Measurements from ENCODE around the gene ARRDC4.

The ARRDC4 gene

DNA sequence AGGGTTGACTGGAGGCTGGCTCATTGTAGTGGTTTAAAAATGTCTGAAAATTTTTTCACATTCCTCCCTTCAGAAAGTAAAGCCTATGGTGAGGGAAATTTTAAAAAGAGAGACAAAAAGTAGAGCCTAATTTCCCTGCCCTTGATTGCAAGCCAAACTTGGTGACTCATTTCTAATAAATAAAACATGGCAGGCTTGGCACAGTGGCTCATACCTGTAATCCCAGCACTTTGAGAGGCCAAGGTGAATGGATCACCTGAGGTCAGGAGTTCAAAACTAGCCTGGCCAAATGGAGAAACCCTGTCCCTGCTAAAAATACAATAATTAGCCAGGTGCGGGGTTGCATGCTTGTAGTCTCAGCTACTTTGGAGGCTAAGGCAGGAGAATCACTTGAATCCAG, 18.9 kb upstream of the ARRDC4 start:
- Histone ChIP-seq H4K20me1 (ENCODE audit: low read depth, low read length) (no peaks in the 10 kb centered on the region; the same call in 1 of the 2 replicates), H2AFZ (ENCODE audit: low read depth, low read length, severe bottlenecking) (no peak overlapping the region), H3F3A (ENCODE audit: insufficient read depth) (no peaks in the 10 kb centered on the region), H3K4me3 (ENCODE audit: insufficient read depth, low read length, poor library complexity, severe bottlenecking) (no peak overlapping the region), H3K9me3 (ENCODE audit: insufficient read depth, low read length) (no peaks in the 10 kb centered on the region), H3K36me3 (ENCODE audit: low read length) (no peaks in the 10 kb centered on the region), H3K9me2 (replicated peaks; ENCODE audit: insufficient read depth, low read length) (no peaks in the 10 kb centered on the region), H3K27ac (ENCODE audit: low read depth, low read length) (no peak overlapping the region), H3K79me2 (ENCODE audit: insufficient read depth, low read length) (no peaks in the 10 kb centered on the region), H3K4me2 (ENCODE audit: low read depth, low read length, poor library complexity, severe bottlenecking) (no peak overlapping the region), H3K9ac (ENCODE audit: low read length) (no peak overlapping the region), H3K27me3 (ENCODE audit: low read length) (no peaks in the 10 kb centered on the region)
- TF ChIP-seq, protein P1, sequence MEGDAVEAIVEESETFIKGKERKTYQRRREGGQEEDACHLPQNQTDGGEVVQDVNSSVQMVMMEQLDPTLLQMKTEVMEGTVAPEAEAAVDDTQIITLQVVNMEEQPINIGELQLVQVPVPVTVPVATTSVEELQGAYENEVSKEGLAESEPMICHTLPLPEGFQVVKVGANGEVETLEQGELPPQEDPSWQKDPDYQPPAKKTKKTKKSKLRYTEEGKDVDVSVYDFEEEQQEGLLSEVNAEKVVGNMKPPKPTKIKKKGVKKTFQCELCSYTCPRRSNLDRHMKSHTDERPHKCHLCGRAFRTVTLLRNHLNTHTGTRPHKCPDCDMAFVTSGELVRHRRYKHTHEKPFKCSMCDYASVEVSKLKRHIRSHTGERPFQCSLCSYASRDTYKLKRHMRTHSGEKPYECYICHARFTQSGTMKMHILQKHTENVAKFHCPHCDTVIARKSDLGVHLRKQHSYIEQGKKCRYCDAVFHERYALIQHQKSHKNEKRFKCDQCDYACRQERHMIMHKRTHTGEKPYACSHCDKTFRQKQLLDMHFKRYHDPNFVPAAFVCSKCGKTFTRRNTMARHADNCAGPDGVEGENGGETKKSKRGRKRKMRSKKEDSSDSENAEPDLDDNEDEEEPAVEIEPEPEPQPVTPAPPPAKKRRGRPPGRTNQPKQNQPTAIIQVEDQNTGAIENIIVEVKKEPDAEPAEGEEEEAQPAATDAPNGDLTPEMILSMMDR (IDR thresholded peaks at IDR 0.05; ENCODE audit: insufficient read depth, low read length, poor library complexity, severe bottlenecking), result no peak
- TF ChIP-seq EZH2phosphoT487 (conservative IDR thresholded peaks at IDR 0.05; ENCODE audit: low read length), result no peak

DNA sequence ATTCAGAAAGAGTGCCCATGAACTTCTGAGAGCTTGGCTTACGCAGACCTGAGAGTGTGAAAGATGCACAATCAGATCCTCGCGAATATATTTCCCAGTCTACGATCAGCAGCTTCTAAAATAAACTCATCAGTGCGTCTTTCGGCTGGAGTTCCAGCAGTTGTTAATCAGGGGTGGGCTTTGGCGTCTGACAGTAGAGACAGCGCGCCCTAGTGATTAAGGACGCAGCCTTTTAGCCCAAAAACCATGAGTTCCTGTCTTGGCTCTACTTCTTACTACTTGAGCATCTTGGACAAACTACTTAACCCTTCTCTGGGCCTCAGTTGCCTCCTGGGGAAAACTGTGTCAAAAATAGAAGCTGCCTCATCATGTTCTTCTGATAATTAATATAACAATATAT, 15.8 kb upstream of the ARRDC4 start:
- Histone ChIP-seq H3K9ac (ENCODE audit: low read length) (no peak overlapping the region), H3K4me2 (ENCODE audit: low read depth, low read length, poor library complexity, severe bottlenecking) (no peak overlapping the region), H3K27me3 (ENCODE audit: low read length) (no peaks in the 10 kb centered on the region), H4K20me1 (ENCODE audit: low read depth, low read length) (no peaks in the 10 kb centered on the region), H3K36me3 (ENCODE audit: low read length) (no peaks in the 10 kb centered on the region), H3K9me3 (ENCODE audit: insufficient read depth, low read length) (no peaks in the 10 kb centered on the region), H3F3A (ENCODE audit: insufficient read depth) (no peaks in the 10 kb centered on the region), H2AFZ (ENCODE audit: low read depth, low read length, severe bottlenecking) (no peak overlapping the region), H3K4me3 (ENCODE audit: insufficient read depth, low read length, poor library complexity, severe bottlenecking) (no peak overlapping the region), H3K79me2 (ENCODE audit: insufficient read depth, low read length) (no peaks in the 10 kb centered on the region), H3K27ac (ENCODE audit: low read depth, low read length) (no peak overlapping the region), H3K9me2 (replicated peaks; ENCODE audit: insufficient read depth, low read length) (no peaks in the 10 kb centered on the region)
- TF ChIP-seq, protein P1 (IDR thresholded peaks at IDR 0.05; ENCODE audit: insufficient read depth, low read length, poor library complexity, severe bottlenecking), result no peak
- TF ChIP-seq EZH2phosphoT487 (conservative IDR thresholded peaks at IDR 0.05; ENCODE audit: low read length), result no peak

DNA sequence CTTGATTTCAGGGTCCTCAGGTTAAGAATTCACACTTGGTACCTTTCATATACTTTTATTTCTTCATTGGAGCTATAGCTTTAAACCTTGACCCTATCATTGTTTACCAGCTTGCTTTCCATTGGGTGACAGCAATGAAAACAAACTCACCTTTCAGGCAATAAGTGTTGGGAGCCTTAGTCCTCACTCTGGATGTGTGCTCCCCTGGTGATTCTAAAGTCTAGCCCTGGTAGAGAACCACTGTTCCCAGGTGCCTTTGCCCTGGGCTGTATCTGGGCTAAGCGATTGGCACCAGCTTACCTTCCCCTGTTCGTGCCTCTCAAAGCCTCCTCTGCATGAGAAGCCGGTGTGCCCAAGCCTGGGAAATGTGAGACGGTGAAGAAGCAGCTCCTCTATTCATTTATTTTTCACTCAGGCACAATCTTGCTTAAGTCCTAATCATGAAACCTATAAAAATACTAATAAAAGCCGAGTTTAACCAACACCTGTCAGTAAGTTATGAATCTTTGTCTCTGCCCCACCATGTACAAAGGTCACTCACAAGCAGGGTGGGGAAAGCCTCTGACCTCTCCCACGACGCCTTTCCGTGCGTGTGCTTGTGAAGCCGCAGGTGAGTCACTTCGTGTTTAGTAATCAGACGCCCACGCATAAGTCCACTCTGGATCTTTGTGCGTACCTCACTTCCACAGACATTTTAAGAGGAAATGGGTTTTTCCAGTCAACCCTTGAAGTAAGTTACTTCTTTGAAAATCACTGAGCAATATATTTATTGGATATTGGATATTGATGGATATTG, 12.8 kb upstream of the ARRDC4 start:
- no peak overlapping the region for H2AFZ ChIP-seq (ENCODE audit: low read depth, low read length, severe bottlenecking)
- H4K20me1 ChIP-seq (ENCODE audit: low read depth, low read length), result no peaks in the 10 kb centered on the region
- TF ChIP-seq, protein P1 (IDR thresholded peaks at IDR 0.05; ENCODE audit: insufficient read depth, low read length, poor library complexity, severe bottlenecking), result no peak
- TF ChIP-seq EZH2phosphoT487 (conservative IDR thresholded peaks at IDR 0.05; ENCODE audit: low read length), result no peak
- no peaks in the 10 kb centered on the region for H3K36me3 ChIP-seq (ENCODE audit: low read length)
- H3F3A ChIP-seq (ENCODE audit: insufficient read depth), result no peaks in the 10 kb centered on the region
- no peaks in the 10 kb centered on the region for H3K27me3 ChIP-seq (ENCODE audit: low read length)
- H3K79me2 ChIP-seq (ENCODE audit: insufficient read depth, low read length), result no peaks in the 10 kb centered on the region
- H3K4me3 ChIP-seq (ENCODE audit: insufficient read depth, low read length, poor library complexity, severe bottlenecking), result no peak overlapping the region
- H3K4me2 ChIP-seq (ENCODE audit: low read depth, low read length, poor library complexity, severe bottlenecking), result no peak overlapping the region
- no peaks in the 10 kb centered on the region for H3K9me3 ChIP-seq (ENCODE audit: insufficient read depth, low read length)
- H3K27ac ChIP-seq (ENCODE audit: low read depth, low read length), result no peak overlapping the region
- no peak overlapping the region for H3K9ac ChIP-seq (ENCODE audit: low read length)
- H3K9me2 ChIP-seq (replicated peaks; ENCODE audit: insufficient read depth, low read length), result no peaks in the 10 kb centered on the region
